PFSK-1 (cell line): ENCODE results near the gene SPC25.

Experiments used
- FOXP2 ChIP-seq: optimal IDR thresholded peaks from 2 replicates; pipeline ENCODE3; 2011; ENCODE audit warnings: borderline replicate concordance, control low read depth, inconsistent platforms; ENCODE audit not compliant: insufficient read depth; ENCODE audit errors: extremely low read length, extremely low read depth
- POLR2AphosphoS5 ChIP-seq: IDR thresholded peaks from 2 replicates; pipeline ENCODE4 v1.6.1; 2012; ENCODE audit warnings: low read depth, mild to moderate bottlenecking, control low read depth, low read length, moderate library complexity
- REST ChIP-seq, 2 experiments: IDR thresholded peaks; 2 replicates each; pipeline versions ENCODE4 v1.6.1 to v1.8.0; 2011 to 2012; ENCODE audit warnings: low read depth in 2 of 2, low read length in 2 of 2, control low read depth in 1 of 2, inconsistent platforms in 1 of 2, mild to moderate bottlenecking in 1 of 2, moderate library complexity in 1 of 2; ENCODE audit not compliant: insufficient read depth in 1 of 2
- SIN3A ChIP-seq: IDR thresholded peaks from 2 replicates; pipeline ENCODE4 v1.6.1; 2012; ENCODE audit warnings: mild to moderate bottlenecking, low read length, moderate library complexity, borderline replicate concordance; ENCODE audit not compliant: insufficient read depth
- TAF1 ChIP-seq: IDR thresholded peaks from 2 replicates; pipeline ENCODE4 v1.6.1; 2012; ENCODE audit warnings: low read length, control low read depth, borderline replicate concordance; ENCODE audit not compliant: insufficient read depth

SPC25 gene

GRCh38 chr2:168916331-168916675 is 26.1 kb upstream of the SPC25 start:
- TF ChIP-seq SIN3A (no peak), TAF1 (no peak), FOXP2 (no peak), POLR2AphosphoS5 (no peak), REST (IDR thresholded peaks at IDR 0.05; ENCODE audit: insufficient read depth in 1 of 2, low read depth in 2 of 2, low read length in 2 of 2) (no peak)

DNA sequence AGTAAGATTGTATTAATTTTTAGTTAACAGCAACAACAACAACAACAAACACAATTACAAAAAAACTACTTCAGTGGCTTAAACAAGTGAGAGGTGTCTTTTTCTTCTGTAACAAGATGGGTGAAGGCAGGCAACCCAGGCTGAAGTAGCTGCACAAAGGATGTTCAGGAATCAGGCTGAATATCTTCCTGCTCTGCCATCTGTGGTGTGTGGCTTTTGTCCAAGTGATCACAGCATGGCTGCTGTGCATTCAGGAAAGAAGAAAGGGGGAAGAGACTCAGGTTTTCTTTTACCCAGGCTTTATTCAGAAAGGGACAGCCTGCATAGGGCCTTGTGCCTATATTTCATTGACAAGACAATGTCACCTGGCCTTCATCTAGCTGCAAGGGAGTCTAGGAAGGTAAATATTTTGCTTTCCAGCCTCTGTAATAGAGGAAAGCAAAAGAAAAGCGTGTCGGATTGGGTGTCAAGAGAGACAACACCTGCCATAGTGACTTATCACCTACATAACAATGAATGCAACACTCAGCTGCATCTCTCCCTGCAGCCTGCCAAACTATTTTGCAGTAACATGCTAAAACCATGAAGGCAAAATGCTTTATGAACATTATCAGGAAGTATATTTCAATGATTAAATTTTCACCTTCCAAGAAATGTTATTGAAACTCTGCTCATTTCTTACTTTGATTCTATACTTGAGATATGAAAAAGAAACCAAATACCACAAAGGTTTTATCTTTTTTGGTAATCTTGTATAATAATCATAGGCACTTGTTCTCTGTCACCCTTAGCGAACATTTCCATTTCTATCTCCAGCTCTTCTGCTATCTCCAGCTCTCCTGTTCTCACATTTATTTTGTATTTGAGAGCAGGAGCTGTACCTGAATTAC is 25.5 kb upstream of the SPC25 start:
- TF ChIP-seq SIN3A = no peak
- TF ChIP-seq REST (IDR thresholded peaks at IDR 0.05; ENCODE audit: insufficient read depth in 1 of 2, low read depth in 2 of 2, low read length in 2 of 2) = no peak
- TF ChIP-seq FOXP2 = no peak
- TF ChIP-seq TAF1 = no peak

- no peak for TF ChIP-seq POLR2AphosphoS5
- TF ChIP-seq REST (IDR thresholded peaks at IDR 0.05; ENCODE audit: insufficient read depth in 1 of 2, low read depth in 2 of 2, low read length in 2 of 2) = no peak
- TF ChIP-seq TAF1 = no peak
- no peak for TF ChIP-seq FOXP2
- no peak for TF ChIP-seq SIN3A
Observed at GRCh38 chr2:168913495-168913894, 23.3 kb upstream of the SPC25 start.

DNA sequence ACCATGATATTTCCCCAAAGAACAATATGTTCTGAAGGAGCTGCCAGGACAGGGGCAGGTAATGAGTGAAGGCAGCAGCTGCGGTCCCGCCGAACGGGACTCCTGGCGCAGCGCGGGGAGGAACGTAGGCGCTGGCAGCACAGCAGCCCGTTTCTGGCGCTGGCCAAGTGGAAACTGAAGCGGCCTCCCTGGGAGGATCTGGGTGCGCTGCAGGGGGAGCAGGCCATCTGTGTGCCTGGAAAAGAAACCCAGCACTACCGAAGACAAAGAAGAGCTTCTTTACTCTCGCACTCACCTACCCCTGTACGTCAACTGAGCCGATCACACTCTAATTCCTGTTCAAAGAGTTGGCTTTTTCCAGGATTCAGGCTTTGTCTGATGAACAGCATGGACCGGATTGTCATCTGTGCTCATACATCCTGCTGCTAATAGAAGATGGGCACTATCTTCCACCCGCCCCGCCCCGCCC is 22.7 kb upstream of the SPC25 start:
- no peak for TF ChIP-seq POLR2AphosphoS5
- no peak for TF ChIP-seq FOXP2
- TF ChIP-seq TAF1 = no peak
- no peak for TF ChIP-seq REST (IDR thresholded peaks at IDR 0.05; ENCODE audit: insufficient read depth in 1 of 2, low read depth in 2 of 2, low read length in 2 of 2)
- no peak for TF ChIP-seq SIN3A

DNA sequence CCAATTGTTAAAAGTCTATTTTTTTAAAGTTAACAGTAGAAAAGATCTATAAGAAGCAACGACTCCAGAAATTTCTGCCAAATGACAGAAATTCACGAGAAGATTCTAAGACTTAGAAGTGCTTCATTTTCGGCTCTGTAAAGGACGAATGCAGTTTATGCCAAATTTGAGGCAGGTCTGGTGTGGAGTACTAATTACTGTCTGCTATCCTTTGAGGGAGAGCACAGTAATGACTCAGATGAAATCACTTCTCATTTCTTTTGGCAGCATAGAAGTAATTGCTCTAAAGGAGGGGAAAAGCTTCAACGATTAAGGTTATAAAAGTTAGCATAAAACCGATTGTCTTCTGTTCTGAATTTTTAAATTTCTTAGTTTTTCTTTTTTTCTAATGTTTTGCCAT is 22.2 kb upstream of the SPC25 start:
- TF ChIP-seq FOXP2 = no peak
- no peak for TF ChIP-seq REST (IDR thresholded peaks at IDR 0.05; ENCODE audit: insufficient read depth in 1 of 2, low read depth in 2 of 2, low read length in 2 of 2)
- TF ChIP-seq TAF1 = no peak
